Dendritic cell treated with granulocyte-macrophage colony-stimulating factor and Interleukin-4, amounts not matched to agents 40 ng/mL and 50 ng/mL, for 4 days (primary cell): Measurements from ENCODE around the gene PEAK1.
A peak's percentile ranks its signal among the peaks of the same experiment; 100 is the strongest.
"Not testable (repeated sequence)": the region's sequence is repeated elsewhere in the genome, so short reads cannot be mapped to it uniquely, and the experiment has no call there.

Experiments used
- H3K27ac Mint-ChIP-seq: one replicate; pipeline ENCODE4 v1.8.0; 2022; ENCODE audit warnings: mild to moderate bottlenecking, mixed read lengths
- H3K27me3 Mint-ChIP-seq: one replicate; pipeline ENCODE4 v1.8.0; 2022; ENCODE audit warnings: mild to moderate bottlenecking, mixed read lengths
- H3K36me3 Mint-ChIP-seq: one replicate; pipeline ENCODE4 v1.8.0; 2022; ENCODE audit warnings: low read depth, mixed read lengths
- H3K4me1 Mint-ChIP-seq: one replicate; pipeline ENCODE4 v1.8.0; 2022; ENCODE audit warnings: low read depth, mixed read lengths
- H3K4me3 Mint-ChIP-seq: one replicate; pipeline ENCODE4 v1.8.0; 2022; ENCODE audit warnings: mild to moderate bottlenecking, moderate library complexity, mixed read lengths
- H3K9me3 Mint-ChIP-seq: one replicate; pipeline ENCODE4 v1.8.0; 2022; ENCODE audit warnings: mixed read lengths
- intact Hi-C: fragments of 100-400 bp; cut with micrococcal nuclease; formaldehyde crosslinking; loops from one replicate; pipeline ENCODE4 v1.15.0; 2022

The PEAK1 gene

GRCh38 chr15:77181305-77182074, 238.4 kb downstream of the PEAK1 start:
- intact Hi-C loops: no loop called here

DNA sequence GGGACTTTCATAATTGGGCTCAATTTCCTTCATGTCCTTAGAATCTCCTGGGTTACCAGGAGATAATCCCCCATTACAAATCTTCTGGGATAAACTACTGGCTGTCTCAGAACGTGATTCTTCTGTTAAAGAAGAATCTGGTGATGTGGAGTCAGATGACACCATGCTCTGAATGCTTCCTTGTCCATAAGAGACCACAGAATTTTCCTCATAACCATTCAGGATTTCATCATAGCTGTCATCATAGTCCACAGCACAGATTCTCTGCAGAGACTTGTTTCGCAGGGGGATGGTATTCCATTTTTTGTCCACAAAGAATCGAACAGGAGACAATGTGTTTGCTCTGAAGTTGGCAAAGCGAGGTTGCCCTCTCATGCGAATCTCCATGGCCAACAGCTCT, 239.1 kb downstream of the PEAK1 start:
- Mint-ChIP-seq H3K9me3 (no peaks in the 10 kb centered on the region), H3K4me3 (no peak overlapping the region), H3K27ac (peak overlapping the region; percentile 77), H3K27me3 (no peaks in the 10 kb centered on the region), H3K4me1 (peaks cover 50% of the 10 kb centered on the region), H3K36me3 (no peaks in the 10 kb centered on the region)
- intact Hi-C loops: no loop called here

More at GRCh38 chr15:77181305-77182074, 238.4 kb downstream of the PEAK1 start:
- no peaks in the 10 kb centered on the region for H3K36me3 Mint-ChIP-seq
- no peaks in the 10 kb centered on the region for H3K9me3 Mint-ChIP-seq
- H3K27me3 Mint-ChIP-seq: no peaks in the 10 kb centered on the region
- peaks cover 50% of the 10 kb centered on the region for H3K4me1 Mint-ChIP-seq
- H3K27ac Mint-ChIP-seq: peak overlapping the region; percentile 77
- no peak overlapping the region for H3K4me3 Mint-ChIP-seq

GRCh38 chr15:77180270-77180669, 239.6 kb downstream of the PEAK1 start:
- Mint-ChIP-seq H3K4me3 (no peak overlapping the region), H3K27me3 (no peaks in the 10 kb centered on the region), H3K27ac (peak overlapping the region; percentile 77), H3K4me1 (peaks cover 45% of the 10 kb centered on the region), H3K36me3 (no peaks in the 10 kb centered on the region), H3K9me3 (no peaks in the 10 kb centered on the region)
- intact Hi-C loops: no loop called here

GRCh38 chr15:77179541-77179998, 240.3 kb downstream of the PEAK1 start:
- H3K27me3 Mint-ChIP-seq: no peaks in the 10 kb centered on the region
- H3K4me3 Mint-ChIP-seq: no peak overlapping the region
- H3K9me3 Mint-ChIP-seq: no peaks in the 10 kb centered on the region
- H3K27ac Mint-ChIP-seq: peak overlapping the region; percentile 77
- H3K4me1 Mint-ChIP-seq: peaks cover 38% of the 10 kb centered on the region
- intact Hi-C loops: no loop called here
- no peaks in the 10 kb centered on the region for H3K36me3 Mint-ChIP-seq

DNA sequence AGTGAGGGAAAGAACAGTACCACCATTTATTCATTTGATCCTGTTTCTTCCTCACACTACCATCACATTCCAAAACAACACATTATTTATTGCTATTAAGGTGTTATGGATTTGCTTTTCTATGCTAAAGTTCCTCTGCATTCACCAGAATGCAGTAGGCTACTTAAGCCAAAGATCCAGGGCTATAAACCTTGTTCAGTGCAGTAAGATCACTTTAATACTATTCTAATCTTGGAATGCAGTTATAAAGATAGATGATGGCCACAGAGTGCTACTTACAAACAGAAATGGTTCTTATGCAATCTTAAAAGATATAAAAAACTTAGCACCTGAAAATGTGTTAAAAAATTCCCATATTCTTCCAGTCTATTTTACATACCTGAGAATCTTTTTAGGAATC, 241.5 kb downstream of the PEAK1 start:
- H3K9me3 Mint-ChIP-seq: no peaks in the 10 kb centered on the region
- peaks cover 37% of the 10 kb centered on the region for H3K4me1 Mint-ChIP-seq
- H3K36me3 Mint-ChIP-seq: no peaks in the 10 kb centered on the region
- no peak overlapping the region for H3K27ac Mint-ChIP-seq
- no peaks in the 10 kb centered on the region for H3K27me3 Mint-ChIP-seq
- intact Hi-C loops: no loop called here
- no peak overlapping the region for H3K4me3 Mint-ChIP-seq

DNA sequence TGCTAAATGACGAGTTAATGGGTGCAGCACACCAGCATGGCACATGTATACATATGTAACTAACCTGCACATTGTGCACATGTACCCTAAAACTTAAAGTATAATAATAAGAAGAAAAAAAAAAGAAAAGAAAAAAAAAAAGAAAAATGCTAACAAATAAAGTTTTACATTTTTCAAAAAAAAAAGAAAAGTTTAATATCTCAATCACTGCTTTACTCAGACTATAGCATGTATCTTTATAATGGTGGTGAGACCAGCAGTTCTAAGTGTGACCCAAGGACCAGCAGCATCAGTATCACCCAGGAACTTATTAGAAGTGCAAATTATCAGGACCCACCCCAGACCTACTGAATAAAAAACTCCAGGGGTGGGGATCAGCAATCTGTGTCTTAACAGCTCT, 243.8 kb downstream of the PEAK1 start:
- H3K27ac Mint-ChIP-seq, H3K27me3 Mint-ChIP-seq, intact Hi-C loops, H3K36me3 Mint-ChIP-seq, H3K4me3 Mint-ChIP-seq, H3K9me3 Mint-ChIP-seq: not testable (repeated sequence)
- peaks cover 24% of the 10 kb centered on the region for H3K4me1 Mint-ChIP-seq

- H3K36me3 Mint-ChIP-seq: no peaks in the 10 kb centered on the region
- H3K27me3 Mint-ChIP-seq: no peaks in the 10 kb centered on the region
- no peaks in the 10 kb centered on the region for H3K4me1 Mint-ChIP-seq
- no peak overlapping the region for H3K4me3 Mint-ChIP-seq
- intact Hi-C loops: no loop called here
- no peak overlapping the region for H3K27ac Mint-ChIP-seq
- H3K9me3 Mint-ChIP-seq: no peaks in the 10 kb centered on the region
Measured at GRCh38 chr15:77173487-77173886, 246.4 kb downstream of the PEAK1 start.

DNA sequence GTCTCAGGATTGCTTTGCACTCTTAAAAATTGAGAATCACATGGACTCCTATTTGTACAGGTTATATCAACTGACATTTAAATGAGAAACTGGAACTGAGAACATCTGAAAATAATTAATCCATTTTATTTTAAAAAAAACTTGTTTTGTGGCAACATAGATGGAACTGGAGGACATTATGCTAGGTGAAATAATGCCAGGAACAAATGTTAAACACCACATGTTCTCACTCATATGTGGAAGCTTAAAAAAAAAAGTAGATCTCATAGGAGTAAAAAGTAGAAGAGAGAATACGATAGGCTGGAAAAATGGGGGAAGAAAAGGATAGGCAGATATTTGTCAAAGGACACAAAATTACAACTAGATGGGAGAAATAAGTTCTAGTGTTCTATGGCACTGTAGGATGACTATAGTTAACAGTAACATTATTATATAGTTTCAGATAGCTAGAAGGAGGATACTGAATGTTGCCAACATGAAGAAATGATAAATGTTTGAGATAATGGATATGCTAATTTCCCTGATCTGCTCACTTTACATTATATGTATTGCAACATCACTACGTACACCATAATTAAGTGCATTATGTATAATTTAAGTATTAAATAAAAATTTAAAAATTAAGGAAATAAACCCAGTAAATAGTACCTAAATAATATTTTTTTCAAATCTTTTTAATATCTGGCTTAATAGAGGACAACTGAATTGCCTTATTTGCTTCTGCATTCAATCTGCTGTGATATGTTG, 248.5 kb downstream of the PEAK1 start:
- Mint-ChIP-seq H3K4me3 (no peak overlapping the region), H3K27ac (no peak overlapping the region)

DNA sequence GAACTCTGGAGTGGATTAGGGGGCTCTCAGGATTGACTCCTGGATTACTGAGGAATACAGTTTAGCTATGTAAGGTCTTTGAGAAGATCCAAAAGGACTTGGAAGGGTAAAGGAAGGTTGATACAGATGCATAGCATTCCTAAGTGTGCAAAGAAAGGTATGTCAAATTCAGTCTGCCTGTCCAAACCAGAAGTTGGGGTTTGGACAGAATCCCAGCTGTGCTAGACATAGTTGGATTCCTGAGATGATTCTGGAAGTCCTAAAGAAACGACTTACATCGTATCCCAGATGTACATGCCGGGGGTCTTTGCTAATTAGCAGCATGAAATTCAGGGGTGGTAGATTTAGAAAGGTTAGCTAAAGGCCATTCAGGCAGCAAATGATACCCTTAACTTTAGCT, 251.3 kb downstream of the PEAK1 start:
- Mint-ChIP-seq H3K4me3 (no peak overlapping the region), H3K4me1 (no peaks in the 10 kb centered on the region), H3K9me3 (no peaks in the 10 kb centered on the region), H3K27me3 (no peaks in the 10 kb centered on the region), H3K36me3 (no peaks in the 10 kb centered on the region), H3K27ac (no peak overlapping the region)
- intact Hi-C loops: no loop called here

More for the DNA sequence above, 248.5 kb downstream of the PEAK1 start:
- Mint-ChIP-seq H3K9me3 (no peaks in the 10 kb centered on the region), H3K36me3 (no peaks in the 10 kb centered on the region), H3K4me1 (no peaks in the 10 kb centered on the region), H3K27me3 (no peaks in the 10 kb centered on the region)
- intact Hi-C loops: no loop called here

DNA sequence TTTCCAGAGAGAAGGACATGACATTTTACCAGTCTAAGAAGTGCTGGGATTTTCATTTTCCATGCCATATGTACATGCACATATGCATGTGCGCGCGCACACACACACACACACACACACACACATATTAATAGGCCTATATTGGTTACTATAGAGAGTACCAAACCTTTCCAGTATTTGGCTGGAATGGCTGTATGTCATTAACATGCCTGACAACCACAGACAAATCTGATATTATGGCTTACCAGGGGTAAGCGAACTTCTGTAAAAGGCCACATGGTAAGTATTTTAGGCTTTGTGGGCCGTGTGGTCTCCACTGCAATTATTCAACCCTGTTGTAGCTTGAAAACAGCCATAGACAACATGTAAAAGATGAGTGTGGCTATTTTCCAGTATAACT, 251.8 kb downstream of the PEAK1 start:
- no peak overlapping the region for H3K27ac Mint-ChIP-seq
- H3K27me3 Mint-ChIP-seq: no peaks in the 10 kb centered on the region
- no peaks in the 10 kb centered on the region for H3K4me1 Mint-ChIP-seq
- no peaks in the 10 kb centered on the region for H3K9me3 Mint-ChIP-seq
- H3K36me3 Mint-ChIP-seq: no peaks in the 10 kb centered on the region
- intact Hi-C loops: no loop called here
- H3K4me3 Mint-ChIP-seq: no peak overlapping the region

DNA sequence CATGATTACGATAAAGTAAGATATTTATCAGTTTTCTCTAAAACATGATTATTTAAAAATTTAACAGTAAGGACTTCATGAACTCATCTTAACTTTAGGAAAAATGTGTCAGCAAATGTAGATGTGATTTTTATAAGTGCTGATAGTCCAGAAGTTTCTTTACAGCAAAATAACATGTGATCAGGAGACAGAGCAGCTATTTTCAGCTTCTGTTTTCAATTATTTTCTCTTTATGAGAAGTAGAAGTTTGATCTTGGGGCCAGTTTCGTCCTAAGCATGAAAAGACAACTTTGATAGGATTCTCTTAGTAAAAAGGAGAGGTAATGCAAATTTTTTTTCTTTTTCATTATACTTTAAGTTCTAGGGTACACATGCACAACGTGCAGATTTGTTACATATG, 252.5 kb downstream of the PEAK1 start:
- Mint-ChIP-seq H3K27me3 (no peaks in the 10 kb centered on the region), H3K9me3 (no peaks in the 10 kb centered on the region), H3K36me3 (no peaks in the 10 kb centered on the region), H3K27ac (no peak overlapping the region), H3K4me1 (no peaks in the 10 kb centered on the region), H3K4me3 (no peak overlapping the region)
- intact Hi-C loops: no loop called here

DNA sequence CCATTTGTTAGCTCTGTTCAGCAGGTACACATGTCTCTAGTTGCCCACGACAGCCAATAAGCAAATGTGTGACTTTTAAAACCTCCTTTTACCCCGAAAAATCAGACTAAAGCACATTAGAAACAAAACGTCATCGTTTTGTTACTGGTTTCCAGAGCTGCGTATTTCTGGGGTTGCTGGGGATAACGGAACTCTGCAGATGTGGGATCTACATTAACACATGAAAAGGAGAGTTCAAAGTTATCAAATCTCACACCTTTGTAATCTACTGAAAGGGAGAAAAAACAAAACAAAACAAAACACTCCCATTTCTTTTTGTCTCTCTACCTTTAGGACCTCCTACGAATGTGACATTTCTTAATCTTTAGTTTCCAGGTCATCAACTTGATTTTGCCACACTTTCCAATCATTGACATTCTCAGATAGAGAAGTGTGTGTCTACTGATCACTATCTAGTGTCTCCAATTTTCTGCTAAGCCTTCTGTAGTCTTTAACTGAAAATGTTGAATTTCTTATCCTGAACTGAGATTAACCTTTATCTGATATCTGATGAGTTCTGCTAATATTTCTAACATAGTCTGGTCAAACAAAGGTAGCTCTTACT, 256.0 kb downstream of the PEAK1 start:
- Mint-ChIP-seq H3K27me3 (no peaks in the 10 kb centered on the region), H3K4me3 (no peak overlapping the region), H3K9me3 (no peaks in the 10 kb centered on the region), H3K27ac (no peak overlapping the region), H3K4me1 (peaks cover 8% of the 10 kb centered on the region), H3K36me3 (no peaks in the 10 kb centered on the region)
- intact Hi-C loops: no loop called here

DNA sequence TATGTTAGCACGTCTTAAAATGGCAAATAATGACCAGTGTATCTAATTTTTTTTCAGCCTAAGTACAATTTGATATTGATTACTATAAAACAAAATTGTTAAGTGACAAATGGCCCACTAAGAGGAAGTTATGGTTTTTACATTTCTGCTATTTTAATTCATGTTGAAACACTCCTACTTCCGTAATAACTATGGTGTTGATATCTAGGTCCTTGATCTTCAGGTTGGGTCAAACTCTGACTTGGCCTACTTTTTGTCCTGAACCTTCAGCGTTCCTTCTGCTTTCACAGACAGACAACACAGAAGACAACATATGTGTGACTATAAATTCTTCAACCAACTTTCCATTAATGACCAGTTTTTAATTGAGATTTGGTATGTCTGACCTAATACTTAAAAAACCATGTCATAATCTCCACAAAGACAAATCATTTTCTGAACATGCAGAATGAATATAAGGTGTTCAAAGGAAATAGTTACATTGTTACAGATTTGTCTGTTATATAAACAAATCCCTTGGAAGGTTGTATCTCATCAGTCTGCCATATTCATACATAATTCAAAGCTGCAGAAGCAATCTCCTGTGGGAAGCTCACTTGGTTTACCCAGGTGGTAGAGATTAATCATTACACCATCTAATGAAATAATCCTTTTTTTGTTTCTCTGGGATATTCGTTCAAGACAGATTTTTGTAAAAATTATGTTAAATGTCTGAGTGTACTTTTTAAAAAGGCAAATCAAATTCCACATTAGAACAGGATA, 256.9 kb downstream of the PEAK1 start:
- Mint-ChIP-seq H3K36me3 (no peaks in the 10 kb centered on the region), H3K9me3 (no peaks in the 10 kb centered on the region), H3K4me1 (peaks cover 8% of the 10 kb centered on the region), H3K4me3 (no peak overlapping the region), H3K27ac (no peak overlapping the region), H3K27me3 (no peaks in the 10 kb centered on the region)
- intact Hi-C loops: no loop called here
